Stimulated activated memory B cell treated with anti-CD40 and anti-IgM and Interleukin-4, amounts not matched to agents 10 μg/mL and 1 μg/mL and 100 μg/mL, for 72 hours (primary cell): Measurements from ENCODE around the gene RBMS2.

Experiments
- ATAC-seq: fragments of 150-1000 bp; cut with Tn5 transposase; 2 replicates; pipeline ENCODE4 v1.10.0; 2021
- H3K27ac Mint-ChIP-seq: one replicate; pipeline ENCODE4 v1.8.0; 2022; ENCODE audit warnings: mild to moderate bottlenecking, mixed read lengths
- H3K27me3 Mint-ChIP-seq: one replicate; pipeline ENCODE4 v1.8.0; 2022; ENCODE audit warnings: mixed read lengths
- H3K36me3 Mint-ChIP-seq: one replicate; pipeline ENCODE4 v1.8.0; 2022; ENCODE audit warnings: mixed read lengths
- H3K4me1 Mint-ChIP-seq: one replicate; pipeline ENCODE4 v1.8.0; 2022; ENCODE audit warnings: mixed read lengths
- H3K4me3 Mint-ChIP-seq: one replicate; pipeline ENCODE4 v1.8.0; 2022; ENCODE audit warnings: mild to moderate bottlenecking, moderate library complexity, mixed read lengths
- H3K9me3 Mint-ChIP-seq: one replicate; pipeline ENCODE4 v1.8.0; 2022; ENCODE audit warnings: mixed read lengths

The RBMS2 gene

GRCh38 chr12:56641219-56641618 is 119.6 kb downstream of the RBMS2 start:
- Mint-ChIP-seq H3K4me3 (no peak overlapping the region), H3K27ac (no peak overlapping the region), H3K27me3 (no peaks in the 10 kb centered on the region), H3K9me3 (no peaks in the 10 kb centered on the region), H3K36me3 (peaks cover 63% of the 10 kb centered on the region), H3K4me1 (peaks cover 47% of the 10 kb centered on the region)
- no peak for ATAC-seq

- H3K36me3 Mint-ChIP-seq = peaks cover 43% of the 10 kb centered on the region
- H3K27ac Mint-ChIP-seq = peak overlapping the region; percentile 89
- no peaks in the 10 kb centered on the region for H3K27me3 Mint-ChIP-seq
- no peak for ATAC-seq
- peaks cover 32% of the 10 kb centered on the region for H3K4me1 Mint-ChIP-seq
- peak overlapping the region; percentile 92 for H3K4me3 Mint-ChIP-seq
- H3K9me3 Mint-ChIP-seq = no peaks in the 10 kb centered on the region
These were observed 123.0 kb downstream of the RBMS2 start for GRCh38 chr12:56644654-56645053.

GRCh38 chr12:56645201-56645716 is 123.6 kb downstream of the RBMS2 start:
- peak overlapping the region; percentile 92 for H3K4me3 Mint-ChIP-seq
- H3K27me3 Mint-ChIP-seq = no peaks in the 10 kb centered on the region
- no peaks in the 10 kb centered on the region for H3K9me3 Mint-ChIP-seq
- peaks cover 31% of the 10 kb centered on the region for H3K4me1 Mint-ChIP-seq
- peaks cover 37% of the 10 kb centered on the region for H3K36me3 Mint-ChIP-seq
- ATAC-seq = no peak
- H3K27ac Mint-ChIP-seq = peak overlapping the region; percentile 89
